Dermis lymphatic vessel endothelial cell (primary cell): ENCODE results near the gene RPS6KA1. TPM values are rescaled to one million over a fixed set of nuclear protein-coding genes. Genes with fewer than 3 reads are reported as not detected.

Experiments
- total RNA-seq: library from RNA; depleted of rRNA; stranded (reverse); fragments of >200 nt; gene quantifications from 2 replicates; pipeline ENCODE4 v1.2.1, GENCODE V29; 2014

Gene RPS6KA1
- 13.5 and 15.0 TPM in 2 replicates for total RNA-seq

GRCh38 chr1:26529655-26530409 lies at the start of gene RPS6KA1:
RPS6KA1 (plus strand) TSS chr1:26529761; CDS start chr1:26529921, 160 bp downstream.

Other genes starting within 250 kb of the RPS6KA1 start
- 12.2 and 18.2 TPM in 2 replicates for gene SH3BGRL3, start 249.7 kb upstream of the RPS6KA1 start, total RNA-seq
- gene UBXN11, start 223.1 kb upstream of the RPS6KA1 start, total RNA-seq: 1.2 and 1.7 TPM in 2 replicates
- not detected in 2 replicates for gene CD52, start 211.8 kb upstream of the RPS6KA1 start, total RNA-seq
- 0.26 and 0.33 TPM in 2 replicates for gene CRYBG2, start 175.6 kb upstream of the RPS6KA1 start, total RNA-seq
- not detected in 2 replicates for gene ZNF683, start 157.0 kb upstream of the RPS6KA1 start, total RNA-seq
- gene LIN28A, start 118.9 kb upstream of the RPS6KA1 start, total RNA-seq: not detected in 2 replicates
- 23.3 and 23.4 TPM in 2 replicates for gene DHDDS, start 97.4 kb upstream of the RPS6KA1 start, total RNA-seq
- 87.6 and 147 TPM in 2 replicates for gene HMGN2, start 57.3 kb upstream of the RPS6KA1 start, total RNA-seq
- gene ARID1A, start 166.3 kb downstream of the RPS6KA1 start, total RNA-seq: 8.7 and 12.0 TPM in 2 replicates